Measurements from ENCODE around the gene ZNF774.
A peak's percentile ranks its signal among the peaks of the same experiment; 100 is the strongest.
"Not testable (repeated sequence)": the region's sequence is repeated elsewhere in the genome, so short reads cannot be mapped to it uniquely, and the experiment has no call there.

ZNF774 gene

DNA sequence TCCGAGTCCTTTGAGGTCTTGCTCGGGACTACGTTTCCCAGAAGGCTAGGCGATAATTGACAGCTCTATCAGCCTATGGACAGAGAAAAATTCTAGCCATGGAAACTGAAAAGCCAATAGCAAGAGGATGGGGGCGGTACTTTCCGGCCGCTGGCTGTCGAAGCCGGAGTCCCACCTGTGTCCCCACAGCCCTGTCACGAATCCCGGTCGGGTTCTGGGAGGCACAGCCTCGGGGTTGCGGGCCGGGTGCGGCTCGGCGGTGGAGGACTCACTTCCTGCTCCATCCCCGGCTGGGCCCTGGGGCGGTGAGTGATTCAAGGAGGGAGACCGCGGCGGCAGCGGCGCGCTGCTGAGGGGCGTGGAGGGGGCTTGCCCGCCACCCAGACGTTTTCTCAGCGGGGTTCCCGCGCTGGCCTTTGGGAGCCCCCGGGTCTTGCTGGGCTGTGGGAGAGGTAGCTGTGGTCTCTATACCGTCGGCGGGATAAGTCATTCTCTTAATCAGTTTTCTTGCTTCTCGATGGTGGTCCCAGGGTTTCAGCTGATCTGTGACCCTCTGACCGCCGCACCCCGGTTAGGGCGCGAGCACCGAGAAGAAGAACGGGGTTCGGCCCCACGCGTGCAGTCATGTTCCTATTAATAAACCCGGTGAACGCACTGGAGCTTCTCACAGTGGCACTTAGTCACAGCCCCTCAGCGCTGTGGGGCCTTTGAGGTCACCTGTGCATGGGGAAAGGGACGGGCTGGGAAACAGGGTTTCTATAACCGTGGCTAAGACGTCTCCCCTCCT, at the start of gene ZNF774:
ZNF774 (plus strand) TSS at position 178 of the 787 bp plus-strand sequence. CDS start 2,377 bp downstream, outside the sequence.
- peak; percentile 84 to 97 (median 85) for DNase-seq (ENCODE audit: low read depth in 2 of 3, low spot score in 1 of 3)

DNA sequence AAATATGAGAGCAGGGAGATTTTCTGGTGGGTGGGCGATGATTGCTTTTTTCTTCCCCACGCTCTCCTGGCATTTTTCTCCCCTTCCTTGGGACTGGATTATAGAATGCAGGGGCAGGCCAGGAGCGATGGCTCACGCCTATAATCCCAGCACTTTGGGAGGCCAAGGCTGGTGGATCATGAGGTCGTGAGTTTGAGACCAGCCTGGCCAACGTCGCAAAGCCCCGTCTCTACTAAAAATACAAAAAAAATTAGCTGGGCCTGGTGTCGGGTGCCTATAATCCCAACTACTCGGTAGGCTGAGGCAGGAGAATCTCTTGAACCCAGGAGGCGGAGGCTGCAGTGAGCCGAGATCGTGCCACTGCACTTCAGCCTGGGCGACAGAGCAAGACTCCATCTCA, 46.7 kb upstream of the ZNF774 start:
- not testable (repeated sequence) for DNase-seq (ENCODE audit: low read depth in 2 of 3, low spot score in 1 of 3)

DNA sequence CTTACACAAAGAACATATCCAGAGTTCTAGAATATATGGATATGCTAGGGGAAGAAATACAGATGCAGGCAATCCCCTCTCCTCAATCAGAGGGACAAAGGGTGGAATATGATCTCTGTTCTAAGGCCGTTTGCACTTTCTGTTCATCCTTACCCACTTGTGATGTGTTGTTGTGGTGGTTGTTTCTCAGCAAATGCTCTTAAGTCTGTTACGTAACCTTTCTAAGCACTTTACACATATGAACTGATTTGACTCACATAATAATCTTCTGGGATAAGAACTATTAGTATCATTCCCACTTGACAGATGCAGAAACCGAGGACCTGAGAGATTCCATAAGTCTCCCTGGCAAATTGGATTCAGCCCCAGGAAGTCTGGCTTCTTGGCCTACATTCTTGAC, 46.2 kb upstream of the ZNF774 start:
- no peak for DNase-seq (ENCODE audit: low read depth in 2 of 3, low spot score in 1 of 3)

DNA sequence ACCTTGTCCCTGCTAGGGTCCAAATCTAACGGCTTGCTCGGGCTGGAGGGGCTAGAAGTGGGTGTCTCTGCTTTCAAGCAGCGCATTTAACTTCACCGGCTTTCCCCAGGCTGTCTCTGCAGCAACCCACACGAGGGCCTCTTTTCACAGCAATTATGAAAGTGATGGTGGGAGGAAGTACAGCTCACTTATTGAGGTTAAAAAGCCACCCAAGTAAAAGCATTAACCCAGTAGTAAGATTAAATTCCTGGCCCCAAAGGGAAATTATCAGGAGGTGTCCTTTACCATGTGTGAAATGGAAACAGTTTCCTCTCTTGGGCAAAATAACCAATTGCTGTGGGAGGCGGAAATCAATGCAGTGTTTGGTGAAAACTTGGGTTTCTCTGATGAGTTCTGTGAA, 45.5 kb upstream of the ZNF774 start:
- peak in 2 of 3 donors; percentile 19 to 49 for DNase-seq (ENCODE audit: low read depth in 2 of 3, low spot score in 1 of 3)

DNA sequence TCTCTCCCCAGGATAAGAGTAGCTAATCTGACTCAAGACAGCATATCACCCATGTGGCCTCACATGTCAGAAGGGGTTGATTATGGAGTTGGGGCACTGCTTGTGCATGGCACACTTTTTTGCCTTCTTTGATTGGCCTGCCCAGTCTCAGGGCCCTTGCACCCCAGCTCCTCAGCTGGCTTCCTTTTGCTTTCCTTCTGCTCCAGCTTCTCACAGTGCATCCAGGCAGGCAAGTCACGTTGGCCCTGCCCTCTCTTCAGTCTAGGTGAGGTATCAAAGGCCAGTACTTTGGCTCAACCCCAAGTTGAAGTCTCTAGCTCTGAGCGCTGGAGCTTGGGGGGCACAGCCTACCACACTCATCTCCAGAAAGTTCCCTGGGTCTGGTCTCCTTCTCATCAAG, 44.4 kb upstream of the ZNF774 start:
- DNase-seq (ENCODE audit: low read depth in 2 of 3, low spot score in 1 of 3) = no peak

DNA sequence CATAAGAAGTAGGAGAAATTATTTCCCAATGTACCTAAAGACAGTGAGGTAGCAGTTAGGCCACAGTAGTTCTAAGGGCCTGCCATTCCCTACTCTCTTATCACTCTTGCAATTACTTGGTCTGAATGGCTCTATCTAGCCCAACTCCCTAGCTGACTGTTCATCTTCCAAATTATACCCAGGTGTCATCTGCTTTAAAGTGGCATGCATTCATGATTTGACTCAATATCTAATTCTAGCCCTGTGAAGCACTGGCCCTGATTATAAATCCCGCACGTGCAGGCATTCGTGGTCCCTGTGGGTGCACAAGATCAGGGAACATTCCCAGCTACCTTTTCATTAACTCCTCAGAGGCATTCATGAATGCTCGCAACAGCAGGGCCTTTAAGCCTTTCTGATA, 43.1 kb upstream of the ZNF774 start:
- DNase-seq (ENCODE audit: low read depth in 2 of 3, low spot score in 1 of 3) = no peak

DNA sequence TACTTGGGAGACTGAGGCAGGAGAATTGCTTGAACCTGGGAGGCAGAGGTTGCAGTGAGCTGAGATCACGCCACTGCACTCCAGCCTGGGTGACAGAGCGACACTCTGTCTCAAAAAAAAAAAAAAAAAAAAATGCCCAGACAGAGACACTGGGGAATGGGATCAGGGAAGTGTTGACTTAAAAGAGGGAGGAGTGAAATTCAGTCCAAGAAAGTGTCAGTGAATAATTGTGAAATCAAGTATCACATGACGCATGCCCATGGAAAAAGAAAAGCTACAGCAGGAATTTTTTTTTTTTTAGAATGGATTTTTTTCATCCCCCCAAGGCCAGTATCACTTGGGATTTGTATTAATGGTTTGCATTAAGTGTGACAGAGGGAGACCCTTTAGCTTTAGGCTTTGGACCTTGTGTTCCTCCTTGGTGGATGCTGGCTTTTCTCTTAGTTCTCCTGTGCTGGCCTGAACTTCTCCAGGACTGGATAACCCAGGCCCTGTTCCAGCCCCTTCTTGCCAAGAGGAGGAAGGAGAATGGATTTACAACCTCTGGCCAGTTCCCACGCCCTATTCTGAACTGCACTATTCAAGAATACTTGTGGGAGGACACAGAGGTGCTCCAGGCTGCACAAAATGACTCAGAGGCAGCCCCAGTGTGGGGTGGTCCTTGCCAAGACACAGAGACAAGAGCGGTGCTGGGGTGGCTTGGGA, 36.7 kb upstream of the ZNF774 start:
- no peak for DNase-seq (ENCODE audit: low read depth in 2 of 3, low spot score in 1 of 3)

DNA sequence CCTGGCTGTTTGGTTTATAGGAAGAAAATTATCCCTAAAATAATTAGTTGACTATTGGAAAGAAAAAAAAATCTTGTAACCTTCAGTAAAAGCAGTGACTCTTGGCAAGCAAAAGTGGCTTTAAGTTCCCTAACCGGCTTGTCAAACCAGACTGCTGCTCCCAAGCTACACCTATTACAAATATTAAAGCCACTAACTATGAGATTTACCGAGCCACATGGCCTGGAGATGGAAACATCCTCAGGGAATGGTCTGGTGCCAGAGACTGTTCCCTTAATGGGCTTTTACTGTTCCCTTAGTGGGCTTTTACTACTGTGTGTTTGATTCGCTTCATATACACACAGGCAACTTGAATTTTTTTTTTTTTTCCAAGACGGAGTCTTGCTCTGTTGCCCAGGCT, 35.9 kb upstream of the ZNF774 start:
- DNase-seq (ENCODE audit: low read depth in 2 of 3, low spot score in 1 of 3) = no peak

DNA sequence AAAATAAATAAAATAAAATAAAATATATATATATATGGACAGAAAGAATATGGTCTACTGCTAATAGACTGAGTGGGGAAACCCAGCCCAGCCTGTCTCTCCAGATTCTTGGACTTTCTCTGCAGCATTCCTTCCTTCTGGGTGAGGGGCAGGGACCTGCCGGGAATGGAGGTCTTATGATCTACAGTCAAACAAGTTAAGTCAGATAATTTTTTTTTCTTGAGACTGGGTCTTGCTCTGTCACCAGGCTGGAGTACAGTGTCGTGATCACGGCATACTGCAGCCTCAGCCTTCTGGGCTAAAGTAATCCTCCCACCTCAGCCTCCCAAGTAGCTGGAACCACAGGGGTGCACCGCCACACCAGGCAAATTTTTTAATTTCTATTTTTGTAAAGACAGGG, 33.5 kb upstream of the ZNF774 start:
- DNase-seq (ENCODE audit: low read depth in 2 of 3, low spot score in 1 of 3) = no peak

DNA sequence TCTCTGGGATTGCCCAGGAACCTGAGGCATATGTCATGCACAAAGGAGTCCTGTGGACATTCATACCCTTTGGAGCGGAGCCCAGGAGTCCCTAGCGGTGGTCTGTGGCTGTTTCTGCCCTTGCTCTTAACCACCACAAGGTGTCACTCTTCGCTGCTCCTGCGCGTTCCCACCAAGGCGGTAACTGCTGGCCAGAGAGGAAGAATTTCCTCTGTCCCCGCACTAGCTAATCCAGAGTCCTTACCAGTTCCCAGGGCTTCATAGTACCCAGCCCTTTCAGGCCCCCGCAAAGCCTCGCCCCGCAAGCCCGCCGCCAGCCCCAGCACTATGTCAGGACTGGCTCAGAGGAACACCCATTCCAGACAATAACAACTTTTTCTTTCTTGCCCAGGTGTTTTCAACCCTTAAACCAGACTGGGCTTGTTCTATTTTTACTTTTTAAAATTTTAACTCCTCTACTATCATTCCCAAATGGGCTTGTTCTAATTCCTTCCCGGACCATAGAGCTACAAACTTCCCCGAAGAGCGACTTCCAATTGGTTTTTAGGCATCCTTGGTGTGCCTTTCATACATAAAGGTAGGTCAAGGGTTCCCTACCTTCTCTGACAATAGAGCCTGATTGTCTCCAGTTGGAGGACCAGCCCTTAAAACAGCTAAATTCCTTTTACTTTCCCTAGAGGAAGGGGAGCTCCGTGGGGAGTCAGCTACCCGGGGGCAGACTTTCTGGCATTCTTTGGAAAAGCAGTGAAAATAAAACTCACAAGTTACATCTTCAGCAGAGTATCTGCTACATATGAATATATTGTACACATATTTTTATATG, 31.8 kb upstream of the ZNF774 start:
- peak; percentile 51 to 62 (median 57) for DNase-seq (ENCODE audit: low read depth in 2 of 3, low spot score in 1 of 3)

DNA sequence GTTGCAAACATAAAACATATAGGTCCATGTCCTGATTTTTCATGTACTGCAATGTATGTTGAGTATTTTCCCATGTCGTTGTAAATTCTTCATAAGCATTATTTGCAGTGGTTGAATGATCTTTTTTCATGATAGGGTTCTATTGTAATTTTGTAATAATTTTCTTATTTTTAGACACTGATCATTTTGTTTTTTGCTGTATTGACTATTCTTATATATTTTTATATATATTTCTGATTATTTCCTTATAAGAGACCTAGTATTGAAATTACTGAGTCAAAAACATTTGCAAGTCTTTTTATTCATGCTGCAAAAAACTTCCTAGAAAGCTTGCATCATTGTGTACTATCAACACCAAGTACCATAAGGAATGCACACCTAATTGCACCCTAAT, 31.2 kb upstream of the ZNF774 start:
- DNase-seq (ENCODE audit: low read depth in 2 of 3, low spot score in 1 of 3) = no peak

DNA sequence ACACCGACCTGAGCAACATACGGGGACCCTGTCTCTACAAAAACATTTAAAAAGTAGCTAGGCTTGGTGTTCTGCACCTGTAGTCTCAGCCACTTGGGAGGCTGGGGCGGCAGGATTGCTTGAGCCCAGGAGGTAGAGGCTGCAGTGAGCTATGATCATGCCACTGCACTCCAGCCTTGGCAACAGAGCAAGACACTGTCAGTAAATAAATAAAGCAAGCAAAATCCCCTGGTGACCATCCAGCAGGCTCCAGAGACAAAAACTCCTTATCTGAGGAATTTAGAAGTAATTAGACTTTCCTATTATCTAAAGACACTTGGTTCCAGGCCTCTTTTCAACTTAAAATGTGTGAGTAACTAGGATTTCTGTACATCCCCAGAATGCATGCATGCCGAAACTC, 29.5 kb upstream of the ZNF774 start:
- no peak for DNase-seq (ENCODE audit: low read depth in 2 of 3, low spot score in 1 of 3)

DNA sequence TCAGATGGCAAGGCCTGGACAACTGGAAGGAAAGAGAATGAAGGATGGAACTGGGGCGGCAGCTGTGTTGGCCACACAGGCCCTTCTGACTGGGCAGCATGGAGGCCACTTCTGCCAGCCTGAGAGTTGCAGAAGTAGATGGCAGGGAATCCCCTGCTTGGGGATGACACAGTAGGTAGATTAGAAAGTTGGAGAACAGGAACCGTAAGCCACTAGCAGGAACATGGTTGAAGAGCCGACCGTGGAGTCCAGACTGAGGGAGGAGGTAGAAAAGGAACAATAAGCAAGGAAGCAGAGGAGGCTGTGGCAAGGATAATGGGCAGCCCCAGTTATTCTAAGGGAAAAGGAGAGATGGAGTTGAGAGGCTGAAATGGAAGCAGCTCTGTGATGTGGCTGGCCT, 26.4 kb upstream of the ZNF774 start:
- no peak for DNase-seq (ENCODE audit: low read depth in 2 of 3, low spot score in 1 of 3)

DNA sequence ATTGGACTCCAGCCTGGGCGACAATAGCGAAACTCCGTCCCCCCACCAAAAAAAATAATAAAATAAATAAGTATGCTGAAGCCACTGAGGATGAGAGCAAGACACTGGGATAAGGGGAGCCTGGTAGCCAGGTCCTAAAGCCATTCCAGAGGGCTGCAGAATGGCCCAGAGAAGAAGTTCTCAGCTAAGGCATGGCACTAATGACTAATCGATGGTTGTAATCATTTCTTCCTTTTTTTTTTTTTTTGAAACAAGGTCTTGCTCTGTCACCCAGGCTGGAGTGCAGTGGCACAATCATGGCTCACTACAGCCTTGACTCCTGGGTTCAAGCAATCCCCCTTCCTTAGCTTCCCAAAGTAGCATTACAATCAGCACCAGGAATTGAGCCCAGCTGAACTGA, 25.6 kb upstream of the ZNF774 start:
- no peak for DNase-seq (ENCODE audit: low read depth in 2 of 3, low spot score in 1 of 3)

DNA sequence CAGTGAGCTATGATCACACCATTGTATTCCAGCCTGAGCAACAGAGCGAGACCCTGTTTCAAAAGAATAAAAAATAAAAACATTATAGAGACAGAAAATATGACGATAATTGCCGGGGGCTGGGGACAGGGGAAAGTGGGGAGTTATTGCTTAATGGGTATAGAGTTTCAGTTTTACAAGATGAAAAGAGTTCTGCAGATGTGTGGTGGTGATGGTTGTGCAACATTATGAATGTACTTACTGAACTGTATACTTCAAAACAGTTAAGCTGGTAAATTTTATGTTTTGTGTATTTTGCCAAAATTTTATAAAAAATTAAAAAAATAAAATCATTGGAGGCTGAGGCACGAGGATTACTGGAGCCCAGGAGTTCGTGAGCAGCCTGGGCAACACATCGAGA, 24.8 kb upstream of the ZNF774 start:
- DNase-seq (ENCODE audit: low read depth in 2 of 3, low spot score in 1 of 3) = no peak

DNA sequence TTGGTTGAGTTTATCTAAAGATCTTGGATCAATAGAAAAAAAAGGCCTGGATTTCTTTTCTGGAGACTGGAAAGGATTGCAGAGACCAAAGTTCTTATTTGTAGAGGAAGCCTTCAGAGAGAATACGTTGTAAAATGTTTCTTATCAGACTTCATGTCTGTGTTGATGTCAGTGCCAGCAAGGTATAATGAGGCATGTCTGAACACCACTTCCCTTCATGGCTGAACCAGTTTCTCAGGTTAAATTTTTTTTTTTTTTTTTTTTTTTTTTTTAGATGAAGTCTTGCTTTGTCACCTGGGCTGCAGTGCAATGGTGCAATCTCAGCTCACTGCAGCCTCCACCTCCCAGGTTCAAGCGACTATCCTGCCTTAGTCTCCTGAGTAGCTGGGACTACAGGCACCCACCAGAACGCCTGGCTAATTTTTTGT, 17.8 kb upstream of the ZNF774 start:
- no peak for DNase-seq (ENCODE audit: low read depth in 2 of 3, low spot score in 1 of 3)

DNA sequence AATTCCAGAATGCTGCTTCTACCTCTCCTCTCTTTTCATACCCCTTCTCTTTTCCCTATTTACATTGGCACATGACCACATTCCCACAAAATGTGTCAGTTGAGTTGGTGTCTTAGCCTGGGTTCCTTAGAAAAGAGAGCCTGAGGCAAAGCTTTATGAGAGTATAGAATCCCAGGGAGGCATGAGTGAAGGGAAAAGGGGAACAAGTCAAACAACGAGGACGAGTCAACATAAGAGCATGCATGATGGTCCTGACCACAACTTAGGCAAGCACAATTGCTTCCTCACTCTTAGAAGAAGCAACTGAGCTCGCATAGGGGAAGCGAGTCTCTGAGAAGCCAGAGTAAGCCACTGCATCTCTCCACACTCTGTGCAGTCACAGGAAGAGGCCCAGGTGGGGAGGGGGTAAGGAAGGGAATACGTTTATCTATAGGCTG, 15.4 kb upstream of the ZNF774 start:
- DNase-seq (ENCODE audit: low read depth in 2 of 3, low spot score in 1 of 3) = no peak

DNA sequence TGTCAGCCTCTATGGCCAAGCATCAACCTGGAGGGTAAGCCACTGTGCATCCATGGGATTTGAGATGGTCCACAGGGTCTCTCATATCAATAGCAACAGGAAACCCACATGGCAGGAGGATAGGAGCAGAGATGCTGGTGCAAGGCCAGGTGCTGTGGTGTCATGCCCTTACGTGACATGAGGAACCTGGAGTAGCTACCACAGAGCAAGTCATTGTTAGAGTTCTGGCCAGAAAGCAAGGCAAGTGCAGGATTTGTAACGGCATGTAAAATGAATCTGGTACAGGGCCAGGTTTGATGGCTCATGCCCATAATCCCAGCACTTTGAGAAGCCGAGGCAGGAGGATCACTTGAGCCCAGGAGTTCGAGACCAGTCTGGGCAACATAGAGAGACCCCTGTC, 14.8 kb upstream of the ZNF774 start:
- DNase-seq (ENCODE audit: low read depth in 2 of 3, low spot score in 1 of 3) = no peak

DNA sequence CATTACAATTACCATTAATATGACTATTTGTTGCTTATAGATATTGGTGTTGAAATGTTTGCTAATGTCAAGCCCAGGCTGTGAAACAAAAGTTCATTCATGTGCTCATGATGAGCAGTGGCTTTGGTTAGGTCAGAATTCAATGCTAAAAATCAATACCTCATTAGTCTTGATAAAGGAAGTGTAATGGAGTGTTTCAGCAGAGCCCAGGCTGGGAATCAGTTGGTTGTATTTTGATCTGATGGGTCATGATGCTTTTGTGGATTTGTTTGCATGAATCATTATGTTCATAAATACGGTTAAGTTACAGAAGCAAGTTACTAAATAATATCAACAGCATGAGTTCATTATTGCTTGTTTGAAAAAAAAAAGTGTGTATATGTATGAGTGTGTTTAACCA, 13.6 kb upstream of the ZNF774 start:
- DNase-seq (ENCODE audit: low read depth in 2 of 3, low spot score in 1 of 3) = no peak

DNA sequence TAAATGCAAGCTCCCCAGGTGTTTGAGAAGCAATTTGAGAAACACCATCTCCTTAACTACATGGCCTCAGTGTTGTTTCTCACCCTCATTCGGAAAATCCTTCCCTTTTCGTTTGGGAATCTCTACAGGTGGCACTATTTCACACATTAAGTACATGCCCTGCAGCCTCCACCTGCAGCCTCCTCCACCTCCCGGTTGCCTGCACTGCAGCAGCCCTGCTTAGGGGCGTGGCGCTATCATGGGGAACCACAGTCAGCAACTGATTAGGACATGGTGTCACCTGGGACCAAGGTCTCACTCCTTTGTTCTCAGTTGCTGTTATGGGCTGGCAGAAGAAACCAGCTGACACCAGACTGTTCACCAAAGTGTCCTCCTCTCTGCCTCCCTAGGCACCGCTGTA, 11.7 kb upstream of the ZNF774 start:
- DNase-seq (ENCODE audit: low read depth in 2 of 3, low spot score in 1 of 3) = no peak

DNA sequence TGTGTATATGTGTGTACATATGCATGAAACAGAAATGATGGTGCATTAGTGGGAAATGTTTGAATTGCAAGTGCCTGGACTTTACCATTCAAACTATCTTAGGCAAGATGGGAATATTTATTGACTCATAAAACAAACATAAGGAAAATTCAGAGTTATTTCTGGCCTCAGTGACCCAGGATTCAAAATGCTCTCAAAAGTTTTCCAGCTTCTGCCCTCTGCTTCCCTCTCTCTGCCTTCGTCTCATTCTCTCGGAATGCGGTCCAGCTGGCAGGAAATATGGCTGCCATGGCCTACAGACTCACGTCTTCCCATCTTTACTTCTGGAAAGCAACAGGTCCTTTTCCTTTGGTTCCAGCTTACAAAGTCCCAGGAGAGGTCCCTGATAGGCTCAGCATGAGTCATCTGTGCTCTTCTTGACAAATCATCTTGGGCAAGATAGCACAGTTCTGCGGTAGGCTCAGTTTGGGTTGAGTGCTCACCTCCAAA, 8.7 kb upstream of the ZNF774 start:
- DNase-seq (ENCODE audit: low read depth in 2 of 3, low spot score in 1 of 3) = no peak

DNA sequence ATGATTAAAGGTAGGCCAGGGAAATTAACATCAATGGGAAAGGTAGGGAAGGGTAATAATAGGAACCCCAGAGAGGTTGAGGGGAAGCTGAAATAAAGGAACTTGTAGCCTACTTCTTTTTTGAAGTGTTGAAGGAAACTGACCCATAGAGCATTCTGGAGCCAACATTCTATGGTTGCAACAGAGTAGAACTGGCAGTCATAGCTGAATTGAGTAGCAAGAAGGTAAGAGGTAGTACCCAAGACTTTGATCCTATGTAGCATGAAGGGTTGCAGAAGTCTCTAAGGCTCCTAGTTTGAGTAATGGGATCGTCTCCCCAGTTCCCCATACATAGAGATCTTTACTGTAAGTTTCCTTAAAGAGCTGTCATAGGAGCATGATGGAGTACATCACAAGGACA, 7.4 kb upstream of the ZNF774 start:
- no peak for DNase-seq (ENCODE audit: low read depth in 2 of 3, low spot score in 1 of 3)
